Tibial artery (tissue), 4 donors: Measurements from ENCODE around the gene TP53I13.

ENCODE experiments used
- DNase-seq, 2 donors: peaks; one replicate each; pipeline ENCODE4 v3.0.0-alpha.2; 2019
- H3K27ac ChIP-seq, 2 donors: fragments of 200-600 bp; sonication (generic) in 1 of 2; 1 replicate in 1 of 2; 2 replicates in 1 of 2; pipeline ENCODE4 v1.5.1; 2018 to 2019; ENCODE audit warnings: mild to moderate bottlenecking in 1 of 2
- H3K27me3 ChIP-seq, 2 donors: fragments of 200-600 bp; sonication (generic) in 1 of 2; one replicate each; pipeline versions ENCODE4 v1.5.1 to v1.6.0; 2016 to 2019
- H3K36me3 ChIP-seq, 3 donors: fragments of 200-600 bp; sonication (generic) in 2 of 3; one replicate each; pipeline ENCODE4 v1.5.1; 2016 to 2019; ENCODE audit warnings: mild to moderate bottlenecking in 2 of 3
- H3K4me1 ChIP-seq, 4 donors: fragments of 200-600 bp; sonication (generic) in 2 of 4; 1 replicate in 3 of 4; 2 replicates in 1 of 4; pipeline ENCODE4 v1.5.1; 2016 to 2019
- H3K4me3 ChIP-seq, 2 donors: fragments of 200-600 bp; sonication (generic) in 1 of 2; 1 replicate in 1 of 2; 2 replicates in 1 of 2; pipeline ENCODE4 v1.5.1; 2018 to 2019; ENCODE audit warnings: mild to moderate bottlenecking in 2 of 2
- H3K9me3 ChIP-seq, 3 donors: fragments of 200-600 bp; sonication (generic) in 1 of 3; one replicate each; pipeline ENCODE4 v1.5.1; 2016 to 2019
- intact Hi-C: fragments of 100-400 bp; cut with DNase I; formaldehyde crosslinking; loops from one replicate; pipeline ENCODE4 v1.15.0; 2023; ENCODE audit warnings: low total_unique reads
- TF ChIP-seq, protein P1 (sequence below), 2 experiments: fragments of 200-600 bp in 1 of 2; fragments of 450-650 bp in 1 of 2; IDR thresholded peaks; one replicate each; pipeline ENCODE4 v1.5.1; 2017 to 2019; ENCODE audit warnings: antibody characterized with exemption in 2 of 2, mild to moderate bottlenecking in 1 of 2, moderate library complexity in 1 of 2

TP53I13 gene

DNA sequence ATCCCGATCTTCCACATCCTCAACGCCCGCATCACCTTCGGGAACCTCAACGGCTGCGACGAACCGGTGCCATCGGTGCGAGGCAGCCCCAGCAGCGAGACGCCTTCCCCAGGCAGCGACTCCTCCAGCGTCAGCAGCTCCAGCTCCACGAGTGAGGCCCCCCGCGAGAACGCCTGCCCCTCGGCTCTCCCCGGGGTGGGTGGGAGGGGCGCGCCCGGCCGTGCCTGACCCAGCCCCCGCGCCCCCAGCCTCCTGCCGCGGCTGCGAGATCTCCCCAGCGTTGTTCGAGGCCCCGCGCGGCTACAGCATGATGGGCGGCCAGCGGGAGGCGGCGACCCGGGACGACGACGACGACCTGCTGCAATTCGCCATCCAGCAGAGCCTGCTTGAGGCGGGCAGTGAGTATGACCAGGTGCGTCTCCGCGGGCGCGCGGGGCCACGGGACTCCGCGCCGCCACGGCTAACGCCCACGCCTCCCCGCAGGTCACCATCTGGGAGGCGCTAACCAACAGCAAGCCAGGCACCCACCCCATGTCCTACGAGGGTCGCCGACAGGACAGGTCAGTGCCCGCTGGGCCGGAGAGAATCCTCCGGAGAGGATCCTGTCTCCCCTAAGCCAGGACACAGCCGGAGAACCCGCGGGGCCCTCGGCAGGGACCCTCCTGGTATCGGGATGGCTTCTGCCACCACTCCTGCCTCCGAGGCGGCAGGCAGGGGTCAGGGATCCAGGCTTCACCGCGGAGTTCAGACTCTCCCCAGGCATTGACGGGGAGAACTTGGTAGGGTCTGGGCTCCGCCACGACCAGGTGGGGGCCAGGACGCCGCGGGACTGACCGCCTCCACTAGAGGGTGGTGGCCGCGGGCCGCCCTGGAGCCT, 44.1 kb downstream of the TP53I13 start:
- peaks cover 0 to 50% (median 45%) of the 10 kb centered on the region in 4 donors for H3K4me1 ChIP-seq
- H3K27ac ChIP-seq, result peak overlapping the region in 1 of 2 donors; percentile 59
- H3K4me3 ChIP-seq, result peak overlapping the region; percentile 28 to 49
- TF ChIP-seq, protein P1, sequence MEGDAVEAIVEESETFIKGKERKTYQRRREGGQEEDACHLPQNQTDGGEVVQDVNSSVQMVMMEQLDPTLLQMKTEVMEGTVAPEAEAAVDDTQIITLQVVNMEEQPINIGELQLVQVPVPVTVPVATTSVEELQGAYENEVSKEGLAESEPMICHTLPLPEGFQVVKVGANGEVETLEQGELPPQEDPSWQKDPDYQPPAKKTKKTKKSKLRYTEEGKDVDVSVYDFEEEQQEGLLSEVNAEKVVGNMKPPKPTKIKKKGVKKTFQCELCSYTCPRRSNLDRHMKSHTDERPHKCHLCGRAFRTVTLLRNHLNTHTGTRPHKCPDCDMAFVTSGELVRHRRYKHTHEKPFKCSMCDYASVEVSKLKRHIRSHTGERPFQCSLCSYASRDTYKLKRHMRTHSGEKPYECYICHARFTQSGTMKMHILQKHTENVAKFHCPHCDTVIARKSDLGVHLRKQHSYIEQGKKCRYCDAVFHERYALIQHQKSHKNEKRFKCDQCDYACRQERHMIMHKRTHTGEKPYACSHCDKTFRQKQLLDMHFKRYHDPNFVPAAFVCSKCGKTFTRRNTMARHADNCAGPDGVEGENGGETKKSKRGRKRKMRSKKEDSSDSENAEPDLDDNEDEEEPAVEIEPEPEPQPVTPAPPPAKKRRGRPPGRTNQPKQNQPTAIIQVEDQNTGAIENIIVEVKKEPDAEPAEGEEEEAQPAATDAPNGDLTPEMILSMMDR (IDR thresholded peaks at IDR 0.05), result no peak
- H3K9me3 ChIP-seq, result no peaks in the 10 kb centered on the region
- no peak for DNase-seq
- intact Hi-C loops, result loop anchor here (5.0 kb wide), 1 partner anchor 35 kb away; no protein-coding TSS in a partner anchor
- no peaks in the 10 kb centered on the region for H3K36me3 ChIP-seq
- H3K27me3 ChIP-seq, result no peaks in the 10 kb centered on the region

DNA sequence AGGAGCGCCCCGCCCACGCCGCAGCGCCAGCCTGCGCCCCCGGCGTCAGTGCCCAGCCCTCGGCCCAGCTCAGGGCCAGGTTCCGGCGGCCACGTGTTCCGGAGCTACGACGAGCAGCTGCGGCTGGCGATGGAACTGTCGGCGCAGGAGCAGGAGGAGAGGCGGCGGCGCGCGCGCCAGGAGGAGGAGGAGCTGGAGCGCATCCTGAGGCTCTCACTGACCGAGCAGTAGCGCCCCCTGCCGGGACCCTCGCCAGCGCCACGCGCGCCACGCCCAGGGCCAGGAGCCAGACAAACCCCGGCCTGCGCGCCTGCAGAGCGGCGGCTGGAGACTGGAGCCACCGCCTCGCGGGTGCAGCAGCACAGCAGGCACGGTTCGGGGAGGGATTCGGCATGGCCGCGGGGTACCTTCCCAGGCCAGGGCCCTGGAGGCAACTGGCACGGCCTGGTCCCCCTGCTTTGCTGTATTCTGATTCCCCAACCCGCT, 44.9 kb downstream of the TP53I13 start:
- TF ChIP-seq, protein P1 (IDR thresholded peaks at IDR 0.05), result peak; percentile 84
- intact Hi-C loops, result loop anchor here (5.0 kb wide), 1 partner anchor 36 kb away; no protein-coding TSS in a partner anchor

DNA sequence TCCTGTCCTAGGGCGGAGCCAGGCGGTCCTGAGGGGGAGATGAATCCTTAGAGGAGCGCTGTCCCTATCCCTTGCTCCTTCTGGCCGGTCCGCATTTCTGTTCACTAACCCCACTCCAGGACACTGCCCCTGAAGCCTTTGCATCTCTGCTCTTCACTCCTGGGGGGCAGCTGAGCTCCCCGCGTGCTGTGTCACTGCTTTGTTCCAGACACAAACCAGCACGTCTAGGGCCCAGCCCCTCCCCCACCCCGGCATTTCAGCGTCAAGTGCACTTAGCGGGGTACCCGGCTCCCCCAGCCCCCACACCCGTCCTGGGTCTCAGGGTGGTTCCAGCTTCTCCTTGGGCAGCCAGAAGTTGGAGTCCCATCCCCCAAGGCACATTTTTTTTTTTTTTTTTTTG, 45.4 kb downstream of the TP53I13 start:
- Histone ChIP-seq H3K27me3 (peaks cover 0 to 6% of the 10 kb centered on the region in 2 donors), H3K4me1 (peaks cover 0 to 62% (median 57%) of the 10 kb centered on the region in 4 donors), H3K27ac (peak overlapping the region in 1 of 2 donors; percentile 59), H3K36me3 (no peaks in the 10 kb centered on the region), H3K9me3 (no peaks in the 10 kb centered on the region), H3K4me3 (peak overlapping the region; percentile 28 to 49)
- intact Hi-C loops, result loop anchor here (5.0 kb wide), 1 partner anchor 37 kb away; no protein-coding TSS in a partner anchor
- DNase-seq, result peak in 1 of 2 donors; percentile 74
- TF ChIP-seq, protein P1 (IDR thresholded peaks at IDR 0.05), result no peak

More for the DNA sequence above, 44.9 kb downstream of the TP53I13 start:
- Histone ChIP-seq H3K27me3 (peaks cover 0 to 5% of the 10 kb centered on the region in 2 donors), H3K4me1 (peaks cover 0 to 57% (median 53%) of the 10 kb centered on the region in 4 donors), H3K27ac (peak overlapping the region in 1 of 2 donors; percentile 59), H3K9me3 (no peaks in the 10 kb centered on the region), H3K4me3 (peak overlapping the region; percentile 28 to 49), H3K36me3 (no peaks in the 10 kb centered on the region)
- DNase-seq, result peak; percentile 94 to 96

DNA sequence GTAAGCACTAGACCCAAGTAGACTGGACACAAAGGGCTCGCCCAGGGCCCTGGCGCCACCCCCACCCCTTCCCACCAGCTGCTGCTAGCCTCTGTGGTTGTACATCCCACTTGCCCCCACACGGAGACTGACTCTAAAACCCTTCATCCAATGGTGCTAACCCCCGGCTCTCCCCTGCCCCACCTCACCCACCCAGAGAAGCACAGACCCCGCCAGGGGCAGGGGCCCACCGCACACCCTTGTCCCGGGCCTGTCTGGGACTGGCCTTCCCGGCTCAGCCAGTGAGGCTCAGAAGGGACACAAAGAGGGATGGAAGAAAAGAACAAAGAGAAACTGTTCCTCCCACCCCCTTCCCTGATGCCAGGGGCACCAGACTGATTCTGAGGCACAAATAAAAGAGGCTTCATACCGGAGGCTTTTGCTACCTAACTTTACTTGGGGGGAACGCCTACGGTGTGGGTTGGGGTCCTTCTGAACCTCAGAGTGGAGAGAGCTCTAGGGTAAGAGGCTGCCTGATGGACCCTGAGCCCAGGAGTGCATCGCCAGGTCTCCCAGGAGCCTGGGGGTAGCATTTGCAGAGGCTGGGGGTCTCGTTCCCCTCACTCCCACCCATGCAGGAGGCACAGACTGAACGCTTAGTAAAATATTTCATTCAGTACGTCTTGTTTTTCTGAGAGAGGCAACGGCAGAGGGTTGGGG, 46.0 kb downstream of the TP53I13 start:
- DNase-seq, result no peak
- peaks cover 0 to 6% of the 10 kb centered on the region in 2 donors for H3K27me3 ChIP-seq

DNA sequence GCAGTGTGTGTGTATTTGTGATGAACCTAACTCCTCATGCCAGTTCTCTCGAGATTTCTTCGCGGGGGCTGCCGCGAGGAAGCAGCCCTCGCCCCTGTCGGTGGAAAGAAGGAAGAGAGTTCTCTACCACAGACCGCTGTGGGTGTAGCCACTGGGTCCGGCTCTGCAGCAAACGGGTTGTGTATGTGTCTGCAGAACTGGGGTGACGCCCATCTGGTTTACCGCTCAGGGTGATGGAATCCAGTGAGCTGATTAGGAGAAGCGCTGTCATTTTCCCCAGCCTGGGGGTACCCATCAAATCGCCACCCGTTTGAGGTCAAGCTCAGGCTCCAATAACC, 46.5 kb downstream of the TP53I13 start:
- H3K4me1 ChIP-seq, result peaks cover 0 to 73% (median 66%) of the 10 kb centered on the region in 4 donors
- peak overlapping the region in 1 of 2 donors; percentile 47 for H3K4me3 ChIP-seq
- intact Hi-C loops, result no loop called here
- peaks cover 0 to 6% of the 10 kb centered on the region in 2 donors for H3K27me3 ChIP-seq
- no peak for DNase-seq
- H3K36me3 ChIP-seq, result no peaks in the 10 kb centered on the region
- H3K27ac ChIP-seq, result no peak overlapping the region
- TF ChIP-seq, protein P1 (IDR thresholded peaks at IDR 0.05), result no peak
- no peaks in the 10 kb centered on the region for H3K9me3 ChIP-seq

More for the DNA sequence above, 46.0 kb downstream of the TP53I13 start:
- H3K36me3 ChIP-seq, result no peaks in the 10 kb centered on the region
- intact Hi-C loops, result loop anchor here (5.0 kb wide), 1 partner anchor 37 kb away; no protein-coding TSS in a partner anchor
- no peak overlapping the region for H3K4me3 ChIP-seq
- H3K9me3 ChIP-seq, result no peaks in the 10 kb centered on the region
- H3K27ac ChIP-seq, result no peak overlapping the region
- H3K4me1 ChIP-seq, result peaks cover 0 to 68% (median 63%) of the 10 kb centered on the region in 4 donors
- TF ChIP-seq, protein P1 (IDR thresholded peaks at IDR 0.05), result no peak
